Thoracic aorta (tissue), 2 donors: ENCODE results near the gene FAM227A. TPM values are rescaled to one million over a fixed set of nuclear protein-coding genes. Genes with fewer than 3 reads are reported as not detected.
"Not testable (repeated sequence)": the region's sequence is repeated elsewhere in the genome, so short reads cannot be mapped to it uniquely, and the experiment has no call there.

ENCODE experiments used
- ATAC-seq: fragments of 150-250 bp; one replicate; pipeline ENCODE4 v1.8.0; 2017; ENCODE audit warnings: low read depth; ENCODE audit not compliant: insufficient number of reproducible peaks, low FRiP score
- DNase-seq: peaks from one replicate; pipeline ENCODE4 v3.0.0-alpha.2; 2020; ENCODE audit warnings: low spot score
- H3K27ac ChIP-seq, 2 donors: fragments of 200-600 bp; sonication (generic); 1 replicate in 1 of 2; 2 replicates in 1 of 2; pipeline ENCODE4 v1.5.1; 2016; ENCODE audit warnings: mild to moderate bottlenecking in 2 of 2, moderate library complexity in 2 of 2
- H3K27me3 ChIP-seq: fragments of 200-600 bp; sonication (generic); replicated peaks from 2 replicates; pipeline ENCODE4 v1.6.0; 2016; ENCODE audit warnings: mild to moderate bottlenecking; ENCODE audit not compliant: insufficient read depth
- H3K36me3 ChIP-seq: fragments of 200-600 bp; sonication (generic); one replicate; pipeline ENCODE4 v1.5.1; 2016
- H3K4me1 ChIP-seq, 2 donors: fragments of 200-600 bp; sonication (generic); 1 replicate in 1 of 2; 2 replicates in 1 of 2; pipeline versions ENCODE4 v1.5.1 to v1.6.0; 2016; ENCODE audit warnings: low read depth in 2 of 2, mild to moderate bottlenecking in 1 of 2; ENCODE audit not compliant: control insufficient read depth in 1 of 2
- H3K4me3 ChIP-seq: fragments of 200-600 bp; sonication (generic); 2 replicates; pipeline ENCODE4 v1.5.1; 2016; ENCODE audit warnings: mild to moderate bottlenecking
- H3K9me3 ChIP-seq: fragments of 200-600 bp; sonication (generic); 2 replicates; pipeline ENCODE4 v1.5.1; 2016
- total RNA-seq, 2 donors: library from RNA; depleted of rRNA; stranded (reverse); fragments of >200 nt; gene quantifications; one replicate each; pipeline versions ENCODE4 v1.1.0 to v1.2.3, GENCODE V29; 2016
- TF ChIP-seq, protein P1 (sequence below): fragments of 200-600 bp; sonication (generic); IDR thresholded peaks from one replicate; pipeline ENCODE4 v1.5.1; 2019; ENCODE audit warnings: antibody characterized with exemption

Gene FAM227A
- total RNA-seq, 2 donors from 2014 or later, result 0.71 to 1.9 TPM

DNA sequence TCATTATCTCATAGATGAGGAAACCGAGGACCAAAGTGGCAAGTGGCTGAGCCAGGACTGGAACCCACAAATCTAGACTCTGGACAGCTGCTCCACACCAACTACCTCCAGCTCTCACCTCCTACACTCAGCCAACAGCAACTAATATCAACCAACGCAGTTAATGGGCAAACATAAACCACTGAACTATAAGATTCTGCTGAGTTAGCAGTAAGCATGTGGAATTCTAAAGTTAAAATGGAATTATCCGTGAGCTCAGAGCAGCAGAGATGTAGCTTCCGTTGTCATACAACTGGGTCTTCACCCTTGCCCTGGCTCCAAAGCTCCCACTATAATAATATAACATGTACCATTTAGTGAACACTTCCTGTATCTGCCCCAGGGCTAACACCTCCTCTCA is 27.1 kb downstream of the FAM227A start:
- Histone ChIP-seq H3K4me3 (no peak overlapping the region), H3K4me1 (no peaks in the 10 kb centered on the region), H3K9me3 (no peaks in the 10 kb centered on the region), H3K36me3 (no peaks in the 10 kb centered on the region), H3K27me3 (no peaks in the 10 kb centered on the region), H3K27ac (no peak overlapping the region)
- no peak for ATAC-seq
- DNase-seq, result no peak
- TF ChIP-seq, protein P1, sequence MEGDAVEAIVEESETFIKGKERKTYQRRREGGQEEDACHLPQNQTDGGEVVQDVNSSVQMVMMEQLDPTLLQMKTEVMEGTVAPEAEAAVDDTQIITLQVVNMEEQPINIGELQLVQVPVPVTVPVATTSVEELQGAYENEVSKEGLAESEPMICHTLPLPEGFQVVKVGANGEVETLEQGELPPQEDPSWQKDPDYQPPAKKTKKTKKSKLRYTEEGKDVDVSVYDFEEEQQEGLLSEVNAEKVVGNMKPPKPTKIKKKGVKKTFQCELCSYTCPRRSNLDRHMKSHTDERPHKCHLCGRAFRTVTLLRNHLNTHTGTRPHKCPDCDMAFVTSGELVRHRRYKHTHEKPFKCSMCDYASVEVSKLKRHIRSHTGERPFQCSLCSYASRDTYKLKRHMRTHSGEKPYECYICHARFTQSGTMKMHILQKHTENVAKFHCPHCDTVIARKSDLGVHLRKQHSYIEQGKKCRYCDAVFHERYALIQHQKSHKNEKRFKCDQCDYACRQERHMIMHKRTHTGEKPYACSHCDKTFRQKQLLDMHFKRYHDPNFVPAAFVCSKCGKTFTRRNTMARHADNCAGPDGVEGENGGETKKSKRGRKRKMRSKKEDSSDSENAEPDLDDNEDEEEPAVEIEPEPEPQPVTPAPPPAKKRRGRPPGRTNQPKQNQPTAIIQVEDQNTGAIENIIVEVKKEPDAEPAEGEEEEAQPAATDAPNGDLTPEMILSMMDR, result no peak

DNA sequence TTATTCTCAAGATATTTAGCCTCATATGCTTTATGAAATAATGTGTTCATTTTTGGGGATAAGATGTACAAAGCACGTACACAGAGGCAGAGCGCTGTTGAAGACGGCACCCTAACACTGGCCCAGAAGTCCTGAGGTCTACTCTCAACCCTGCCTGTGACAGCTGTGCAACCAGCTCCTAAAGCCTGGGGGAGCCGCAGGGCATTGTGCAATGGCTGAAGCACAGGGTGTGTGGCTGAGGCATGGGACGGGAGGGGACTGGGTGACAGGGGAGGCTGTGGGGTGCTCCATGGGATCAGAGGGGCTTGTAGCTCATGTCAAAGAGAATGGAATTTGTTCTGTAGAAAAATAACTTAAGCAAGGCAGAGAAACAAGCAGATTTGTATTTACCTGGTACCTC is 27.7 kb downstream of the FAM227A start:
- Histone ChIP-seq H3K27ac (no peak overlapping the region), H3K27me3 (no peaks in the 10 kb centered on the region), H3K4me1 (no peaks in the 10 kb centered on the region), H3K36me3 (no peaks in the 10 kb centered on the region), H3K9me3 (no peaks in the 10 kb centered on the region), H3K4me3 (no peak overlapping the region)
- TF ChIP-seq, protein P1, result no peak
- DNase-seq, result no peak
- no peak for ATAC-seq

GRCh38 chr22:38623351-38623750 is 32.8 kb downstream of the FAM227A start:
- TF ChIP-seq, protein P1, result no peak
- Histone ChIP-seq H3K4me1 (no peaks in the 10 kb centered on the region), H3K27ac (no peak overlapping the region), H3K9me3 (no peaks in the 10 kb centered on the region), H3K4me3 (no peak overlapping the region), H3K27me3 (no peaks in the 10 kb centered on the region), H3K36me3 (no peaks in the 10 kb centered on the region)
- DNase-seq (no peak), ATAC-seq (no peak)

DNA sequence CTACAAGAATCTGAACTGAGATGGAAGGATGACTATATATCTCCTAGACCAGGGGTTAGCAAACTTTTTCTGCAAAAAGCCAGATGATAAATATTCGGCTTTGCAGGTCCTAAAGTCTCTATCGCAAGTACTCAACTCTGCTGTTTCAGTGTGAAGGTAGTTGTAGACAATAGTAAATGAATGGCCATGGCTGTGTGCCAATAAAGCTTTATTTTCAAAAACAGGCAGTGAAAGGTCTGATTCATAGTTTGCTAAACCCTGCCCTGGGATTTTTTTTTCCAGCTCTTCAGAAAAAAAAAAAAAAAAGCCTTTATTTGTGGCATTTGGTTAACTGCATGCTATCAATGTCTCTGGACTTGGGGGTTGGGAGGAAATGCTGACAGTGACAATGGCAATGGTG is 37.5 kb downstream of the FAM227A start:
- Histone ChIP-seq H3K27me3 (no peaks in the 10 kb centered on the region), H3K4me3 (no peak overlapping the region), H3K9me3 (no peaks in the 10 kb centered on the region), H3K27ac (no peak overlapping the region), H3K36me3 (no peaks in the 10 kb centered on the region), H3K4me1 (no peaks in the 10 kb centered on the region)
- no peak for ATAC-seq
- DNase-seq, result no peak
- TF ChIP-seq, protein P1, result no peak

- Histone ChIP-seq H3K4me3 (no peak overlapping the region), H3K27me3 (no peaks in the 10 kb centered on the region), H3K9me3 (no peaks in the 10 kb centered on the region), H3K4me1 (no peaks in the 10 kb centered on the region), H3K36me3 (no peaks in the 10 kb centered on the region), H3K27ac (no peak overlapping the region)
- TF ChIP-seq, protein P1, result no peak
- DNase-seq (no peak), ATAC-seq (no peak)
Measured at GRCh38 chr22:38618258-38618657, 37.9 kb downstream of the FAM227A start.

DNA sequence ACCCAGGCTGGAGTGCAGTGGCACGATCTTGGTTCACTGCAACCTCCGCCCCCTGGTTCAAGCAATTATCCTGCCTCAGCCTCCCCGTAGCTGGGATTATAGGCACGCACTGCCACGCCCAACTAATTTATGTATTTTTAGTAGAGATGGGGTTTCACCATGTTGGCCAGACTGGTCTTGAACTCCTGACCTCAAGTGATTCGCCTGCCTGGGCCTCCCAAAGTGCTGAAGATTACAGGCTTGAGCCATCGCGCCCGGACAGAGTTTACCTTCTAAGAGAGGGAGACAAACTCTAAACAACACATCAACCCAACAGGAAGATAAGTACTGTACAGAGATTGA is 41.2 kb downstream of the FAM227A start:
- H3K27ac ChIP-seq, H3K4me3 ChIP-seq, H3K9me3 ChIP-seq, H3K27me3 ChIP-seq, H3K4me1 ChIP-seq, DNase-seq, H3K36me3 ChIP-seq, ATAC-seq: not testable (repeated sequence)
